HG03571 (cell line): ENCODE data around the gene TMTC2.

Source experiments
- ATAC-seq: cut with Tn5 transposase; IDR thresholded peaks from one replicate; pipeline ENCODE4 v1.9.1; 2021; ENCODE audit not compliant: unreplicated experiment

TMTC2 gene

GRCh38 chr12:82948491-82948890 lies 261.8 kb downstream of the TMTC2 start:
- ATAC-seq: no peak

GRCh38 chr12:82950356-82950755 lies 263.6 kb downstream of the TMTC2 start:
- no peak for ATAC-seq

- no peak for ATAC-seq
These were observed 266.2 kb downstream of the TMTC2 start for GRCh38 chr12:82952946-82953345.

GRCh38 chr12:82953397-82953796 lies 266.7 kb downstream of the TMTC2 start:
- ATAC-seq: no peak

- ATAC-seq: no peak
These were observed 267.4 kb downstream of the TMTC2 start for GRCh38 chr12:82954064-82954463.

- no peak for ATAC-seq
These were observed 267.9 kb downstream of the TMTC2 start for GRCh38 chr12:82954572-82954971.

- no peak for ATAC-seq
These were observed 268.3 kb downstream of the TMTC2 start for GRCh38 chr12:82955043-82955442.

GRCh38 chr12:82958966-82959365 lies 272.3 kb downstream of the TMTC2 start:
- no peak for ATAC-seq

GRCh38 chr12:82959821-82960220 lies 273.1 kb downstream of the TMTC2 start:
- no peak for ATAC-seq

GRCh38 chr12:82961835-82962234 lies 275.1 kb downstream of the TMTC2 start:
- ATAC-seq: no peak

- no peak for ATAC-seq
These were observed 277.2 kb downstream of the TMTC2 start for GRCh38 chr12:82963956-82964355.

GRCh38 chr12:82964446-82964845 lies 277.7 kb downstream of the TMTC2 start:
- no peak for ATAC-seq

- ATAC-seq: no peak
These were observed 279.4 kb downstream of the TMTC2 start for GRCh38 chr12:82966001-82966559.

- ATAC-seq: no peak
These were observed 282.1 kb downstream of the TMTC2 start for GRCh38 chr12:82968631-82969367.

GRCh38 chr12:82970614-82971013 lies 283.9 kb downstream of the TMTC2 start:
- ATAC-seq: no peak

- no peak for ATAC-seq
These were observed 284.9 kb downstream of the TMTC2 start for GRCh38 chr12:82971584-82971983.

GRCh38 chr12:82972624-82973023 lies 285.9 kb downstream of the TMTC2 start:
- ATAC-seq: no peak

GRCh38 chr12:82973592-82973991 lies 286.9 kb downstream of the TMTC2 start:
- ATAC-seq: no peak

GRCh38 chr12:82981150-82981549 lies 294.4 kb downstream of the TMTC2 start:
- ATAC-seq: no peak

GRCh38 chr12:82994117-82994516 lies 307.4 kb downstream of the TMTC2 start:
- no peak for ATAC-seq

- ATAC-seq: no peak
These were observed 309.6 kb downstream of the TMTC2 start for GRCh38 chr12:82996168-82996812.

- no peak for ATAC-seq
These were observed 311.8 kb downstream of the TMTC2 start for GRCh38 chr12:82998509-82998908.
